HG03060 (cell line): ENCODE results near the gene VPS13D.

Source experiments
- ATAC-seq: cut with Tn5 transposase; IDR thresholded peaks from one replicate; pipeline ENCODE4 v1.9.1; 2021; ENCODE audit warnings: low read depth, moderate number of reproducible peaks; ENCODE audit not compliant: unreplicated experiment

Gene VPS13D

DNA sequence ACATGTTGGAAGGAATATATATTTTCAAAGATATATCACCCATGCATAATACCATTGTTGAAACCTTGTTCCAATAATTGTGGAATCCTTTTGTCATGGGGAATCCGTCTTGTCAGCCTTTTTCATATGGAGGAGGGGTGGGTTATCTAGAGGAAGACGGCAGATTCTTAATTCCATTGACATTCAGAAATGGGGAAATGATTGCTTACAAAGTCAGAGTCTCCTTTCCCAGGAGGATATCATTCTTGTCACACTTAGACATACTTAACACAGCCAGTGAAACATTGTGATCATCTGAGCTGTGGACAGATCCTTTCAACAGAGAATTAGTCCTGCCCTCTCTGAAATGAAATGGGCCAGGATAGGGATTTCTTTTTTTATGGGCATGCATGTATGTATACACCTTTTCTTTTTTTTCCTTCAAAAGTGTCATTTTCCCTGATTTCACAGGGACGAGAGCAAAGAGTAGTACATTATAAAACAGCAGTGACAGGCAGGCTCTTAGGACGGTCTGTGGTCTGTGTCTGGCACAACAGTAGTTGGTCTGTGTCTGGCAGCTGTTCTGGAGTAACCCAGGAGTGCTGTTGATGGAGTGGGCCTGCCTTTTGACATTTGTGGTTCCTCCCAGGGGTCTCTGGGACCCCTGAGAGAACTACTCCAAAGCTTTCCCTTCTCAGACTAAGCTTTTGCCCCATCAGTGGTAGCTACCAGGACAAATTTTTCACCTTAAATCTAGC, 50.1 kb downstream of the VPS13D start:
- ATAC-seq: no peak

GRCh38 chr1:12282142-12282541, 52.3 kb downstream of the VPS13D start:
- no peak for ATAC-seq

GRCh38 chr1:12284486-12284885, 54.7 kb downstream of the VPS13D start:
- no peak for ATAC-seq

- no peak for ATAC-seq
Measured at GRCh38 chr1:12285496-12286143, 55.8 kb downstream of the VPS13D start.

DNA sequence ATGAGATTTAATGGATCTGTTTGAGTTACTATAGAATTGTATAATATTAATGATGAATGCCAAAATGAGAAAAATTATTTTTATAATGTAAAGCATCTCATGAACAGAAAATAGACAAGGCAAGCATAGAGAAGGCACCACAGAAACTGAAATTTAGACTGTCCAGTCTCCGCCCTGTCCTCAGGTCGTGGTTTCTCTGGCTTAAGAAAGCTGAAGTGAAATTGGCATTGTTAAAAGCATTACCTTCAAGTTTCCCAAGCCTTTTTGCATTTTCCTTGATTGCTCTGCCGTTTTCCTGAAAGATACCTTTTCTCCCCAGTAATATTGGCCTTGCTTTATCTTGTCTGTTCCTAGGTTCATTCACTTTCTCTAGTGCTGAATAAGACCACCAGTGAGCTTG, 58.0 kb downstream of the VPS13D start:
- no peak for ATAC-seq

GRCh38 chr1:12290828-12291227, 61.0 kb downstream of the VPS13D start:
- no peak for ATAC-seq

GRCh38 chr1:12293416-12293815, 63.6 kb downstream of the VPS13D start:
- ATAC-seq: no peak

- no peak for ATAC-seq
Measured at GRCh38 chr1:12294076-12294475, 64.2 kb downstream of the VPS13D start.

DNA sequence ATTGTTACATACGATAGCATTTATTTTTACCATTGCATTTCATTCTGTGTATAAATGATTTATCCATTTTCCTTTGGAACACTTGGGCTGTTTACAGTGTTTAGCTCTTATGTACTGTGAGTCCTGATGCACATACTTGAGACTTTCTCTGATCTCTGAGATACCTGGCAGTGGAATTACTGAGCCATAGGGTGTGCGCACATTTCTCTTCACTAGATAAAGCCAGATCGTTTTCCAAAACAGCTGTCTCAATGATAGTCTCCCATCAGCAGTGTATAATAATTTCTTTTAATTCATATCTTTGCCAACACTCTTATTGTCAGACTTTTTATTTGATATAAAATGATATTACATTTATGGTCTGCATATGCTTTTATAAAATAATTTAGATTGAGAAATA, 66.2 kb downstream of the VPS13D start:
- no peak for ATAC-seq

DNA sequence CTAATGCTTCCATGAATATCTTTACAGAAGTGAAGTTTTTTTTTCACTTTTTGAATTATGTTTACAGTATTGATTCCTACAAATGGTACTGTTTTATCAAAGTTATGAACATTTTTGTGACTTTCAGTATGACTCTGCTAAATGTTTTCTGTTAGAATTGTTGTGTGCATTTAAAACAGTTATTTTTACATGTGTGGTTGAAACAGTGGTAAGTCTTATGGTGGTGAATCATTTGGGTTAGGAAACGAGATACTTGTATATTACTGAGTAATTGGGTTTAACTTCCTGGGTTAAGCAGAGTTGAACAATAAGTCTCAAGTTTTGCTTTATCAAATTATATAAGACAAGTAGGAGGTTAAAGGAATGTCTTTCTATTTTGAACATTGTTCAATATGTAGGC, 66.8 kb downstream of the VPS13D start:
- ATAC-seq: peak; percentile 96

DNA sequence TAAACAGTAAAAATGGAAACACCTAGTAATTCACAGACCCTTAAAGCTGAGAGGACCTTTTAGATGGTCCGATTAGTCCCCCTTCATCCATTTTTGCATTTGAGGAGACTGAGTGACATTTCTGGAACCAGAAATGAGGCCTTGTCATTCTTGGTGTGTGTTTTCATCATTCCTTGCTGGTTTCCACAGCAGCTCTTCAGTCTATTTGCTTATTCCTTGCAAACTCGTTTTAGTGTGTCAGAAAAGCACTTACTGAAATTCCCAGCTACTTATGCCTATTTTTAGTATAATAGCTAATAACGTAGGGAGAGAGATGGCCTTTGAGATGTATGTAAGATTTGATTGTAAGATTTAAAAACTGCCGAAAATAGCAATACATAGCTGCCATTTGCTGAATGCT, 70.9 kb downstream of the VPS13D start:
- ATAC-seq: no peak

- ATAC-seq: no peak
Measured at GRCh38 chr1:12301518-12302237, 71.8 kb downstream of the VPS13D start.

GRCh38 chr1:12302798-12303447, 73.1 kb downstream of the VPS13D start:
- ATAC-seq: no peak

DNA sequence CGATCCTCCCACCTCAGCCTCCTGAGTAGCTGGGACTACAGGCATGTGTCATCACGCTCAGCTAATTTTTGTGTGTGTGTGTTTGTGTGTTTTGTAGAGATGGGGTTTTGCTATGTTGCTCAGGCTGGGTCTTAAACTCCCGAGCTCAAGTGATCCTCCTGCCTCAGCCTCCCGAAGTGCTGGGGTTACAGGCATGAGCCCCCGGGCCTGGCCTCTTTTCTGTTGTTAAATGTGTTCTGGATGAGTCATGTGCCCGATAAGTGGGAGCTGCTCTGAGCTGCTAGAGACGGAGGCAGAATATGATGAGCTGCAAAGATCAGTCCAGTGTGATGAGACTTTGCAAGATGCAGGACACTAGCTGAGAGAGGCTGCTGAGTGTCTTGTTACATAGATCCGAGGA, 75.5 kb downstream of the VPS13D start:
- no peak for ATAC-seq

GRCh38 chr1:12309783-12310742, 80.2 kb downstream of the VPS13D start:
- ATAC-seq: no peak

DNA sequence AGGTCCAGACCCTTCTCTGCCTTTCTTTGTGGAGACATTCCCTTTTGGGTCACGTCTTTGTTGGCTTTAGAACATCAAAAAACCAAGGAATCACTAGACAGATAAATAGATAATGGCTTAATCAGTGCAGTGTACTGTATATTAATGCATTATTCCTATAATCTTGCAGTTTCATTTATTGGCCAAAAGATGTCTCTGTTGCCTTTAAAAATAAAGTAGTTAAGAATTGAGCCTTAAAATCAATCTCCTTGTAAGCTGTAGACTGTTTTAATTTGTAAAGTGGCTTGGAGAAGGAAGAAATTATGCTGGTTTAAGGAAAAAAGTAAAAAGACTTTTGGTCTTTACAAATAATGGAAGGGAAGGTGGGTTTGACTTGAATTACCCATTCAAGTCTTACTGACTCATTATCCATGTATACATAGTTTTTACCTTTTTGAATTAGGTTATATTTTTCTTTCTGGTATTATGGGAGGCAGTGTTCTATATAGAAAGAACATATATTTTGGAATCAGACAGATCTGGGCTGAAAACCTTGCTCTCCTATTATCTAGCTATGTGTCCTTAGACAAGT, 84.6 kb downstream of the VPS13D start:
- ATAC-seq: no peak

GRCh38 chr1:12315146-12315545, 85.3 kb downstream of the VPS13D start:
- no peak for ATAC-seq

DNA sequence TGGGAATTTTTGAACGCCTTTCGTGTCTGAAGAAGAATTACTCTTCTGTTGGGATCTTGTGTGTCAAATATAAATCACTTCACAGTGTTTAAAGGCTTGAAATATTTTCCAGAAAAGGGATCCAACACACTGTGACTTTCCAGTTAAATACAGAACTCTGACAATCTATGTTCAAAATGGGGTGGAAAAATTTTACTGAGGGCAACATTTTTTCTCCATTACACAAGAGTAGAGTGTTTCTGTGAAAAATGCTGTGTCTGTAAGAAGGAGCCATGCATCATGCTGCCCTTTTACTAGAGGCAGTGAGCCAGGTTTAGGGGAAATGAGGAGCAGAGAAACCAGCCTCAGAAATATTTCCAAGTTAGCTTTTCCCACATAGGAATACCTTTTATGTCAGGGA, 86.5 kb downstream of the VPS13D start:
- ATAC-seq: no peak

- ATAC-seq: no peak
Measured at GRCh38 chr1:12320486-12320885, 90.7 kb downstream of the VPS13D start.

DNA sequence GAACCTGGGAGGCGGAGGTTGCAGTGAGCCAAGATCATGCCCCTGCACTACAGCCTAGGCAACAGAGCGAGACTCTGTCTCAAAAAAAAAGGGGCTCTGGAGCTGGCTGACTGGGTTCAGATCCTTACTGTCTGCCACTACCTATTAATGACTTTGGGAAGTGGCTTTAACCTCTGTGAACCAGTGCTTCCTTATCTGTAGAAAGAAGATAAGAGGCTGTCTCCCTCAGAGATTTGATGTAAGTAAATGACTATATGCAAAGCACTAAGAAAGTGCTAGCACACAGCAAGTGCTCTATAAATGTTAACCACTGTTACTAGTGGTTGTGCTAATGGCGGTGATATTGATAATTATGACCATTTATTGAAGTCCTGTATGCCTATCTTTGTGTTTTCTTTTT, 94.6 kb downstream of the VPS13D start:
- no peak for ATAC-seq
